Natural killer cell (primary cell): ENCODE measurements around the gene ATP1B2. TPM values are rescaled to one million over a fixed set of nuclear protein-coding genes. Genes with fewer than 3 reads are reported as not detected.

Experiments
- ATAC-seq, 3 donors: fragments of 150-1000 bp in 2 of 3; fragments of 200-7000 bp in 1 of 3; cut with Tn5 transposase; 1 replicate in 1 of 3; 2 replicates in 2 of 3; pipeline ENCODE4 v1.10.0; 2021; ENCODE audit warnings: mild to moderate bottlenecking in 2 of 3, moderate library complexity in 2 of 3
- DNase-seq, 2 donors: peaks; one replicate each; pipeline versions ENCODE4 v3.0.0 to v3.0.0-alpha.2; 2013 to 2021; ENCODE audit warnings: mixed read lengths in 1 of 2
- H3K27ac ChIP-seq: one replicate; pipeline ENCODE4 v1.5.1; 2013; ENCODE audit warnings: mild to moderate bottlenecking, low read length
- H3K27me3 ChIP-seq: one replicate; pipeline ENCODE4 v1.6.1; 2013; ENCODE audit warnings: low read length; ENCODE audit not compliant: control insufficient read depth, insufficient read depth
- H3K36me3 ChIP-seq: one replicate; pipeline ENCODE4 v1.6.1; 2013; ENCODE audit warnings: low read length; ENCODE audit not compliant: control insufficient read depth, insufficient read depth
- H3K4me1 ChIP-seq: one replicate; pipeline ENCODE4 v1.6.1; 2013; ENCODE audit warnings: low read length; ENCODE audit not compliant: control insufficient read depth, insufficient read depth
- H3K4me3 ChIP-seq: one replicate; pipeline ENCODE4 v1.5.1; 2013; ENCODE audit warnings: low read length
- H3K9me3 ChIP-seq: one replicate; pipeline ENCODE4 v1.6.1; 2013; ENCODE audit warnings: low read length; ENCODE audit not compliant: control insufficient read depth, insufficient read depth
- H3K27ac Mint-ChIP-seq, 2 donors: one replicate each; pipeline ENCODE4 v1.8.0; 2022; ENCODE audit warnings: mild to moderate bottlenecking in 2 of 2, mixed read lengths in 2 of 2, moderate library complexity in 1 of 2
- H3K27me3 Mint-ChIP-seq, 2 donors: one replicate each; pipeline ENCODE4 v1.8.0; 2022; ENCODE audit warnings: low read depth in 2 of 2, mixed read lengths in 2 of 2
- H3K36me3 Mint-ChIP-seq: one replicate; pipeline ENCODE4 v1.8.0; 2022; ENCODE audit warnings: mixed read lengths
- H3K4me1 Mint-ChIP-seq, 2 donors: one replicate each; pipeline ENCODE4 v1.8.0; 2022; ENCODE audit warnings: mixed read lengths in 2 of 2
- H3K4me3 Mint-ChIP-seq: one replicate; pipeline ENCODE4 v1.8.0; 2022; ENCODE audit warnings: mild to moderate bottlenecking, moderate library complexity, mixed read lengths
- H3K9me3 Mint-ChIP-seq, 2 donors: one replicate each; pipeline ENCODE4 v1.8.0; 2022; ENCODE audit warnings: mixed read lengths in 2 of 2
- WGBS: methylation state at CpG from one replicate; pipeline ENCODE4 v1.1.7; 2013; ENCODE audit warnings: missing lambda C conversion rate; ENCODE audit not compliant: insufficient coverage; 5-methylcytosine and 5-hydroxymethylcytosine counted together
- intact Hi-C: fragments of 100-400 bp; cut with micrococcal nuclease; formaldehyde crosslinking; loops from one replicate; pipeline ENCODE4 v1.14.2; 2022
- total RNA-seq, 4 donors: library from RNA; stranded (reverse); fragments of 120-200 nt in 1 of 4; gene quantifications; one replicate each; pipeline versions ENCODE4 v1.2.3 to v1.2.4, GENCODE V29; 2013 to 2022
- TF ChIP-seq, protein P1 (sequence below): fragments of 200-600 bp; IDR thresholded peaks from one replicate; pipeline ENCODE4 v1.8.0; 2022; ENCODE audit warnings: antibody characterized with exemption

ATP1B2 gene
- total RNA-seq, 3 donors from 2014 or later (not counting 1 experiment from before 2014, with no cell fraction given) = 0.18 to 0.19 TPM; not detected in 1

- H3K27me3 Mint-ChIP-seq = peaks cover under 1 to 16% of the 10 kb centered on the region in 2 donors
- WGBS = 90% methylated on average over 7 of the region's 7 CpGs
- no peak overlapping the region for H3K27ac ChIP-seq
- ATAC-seq (no peak), DNase-seq (no peak)
- peaks cover 15% of the 10 kb centered on the region for H3K27me3 ChIP-seq
- peaks cover 24% of the 10 kb centered on the region for H3K36me3 ChIP-seq
- peaks cover 5% of the 10 kb centered on the region for H3K36me3 Mint-ChIP-seq
- no peak overlapping the region for H3K27ac Mint-ChIP-seq
- peaks cover 10% of the 10 kb centered on the region for H3K4me1 ChIP-seq
- H3K4me1 Mint-ChIP-seq = peaks cover 0 to 18% of the 10 kb centered on the region in 2 donors
- H3K4me3 ChIP-seq = no peak overlapping the region
- H3K9me3 ChIP-seq = no peaks in the 10 kb centered on the region
- TF ChIP-seq, protein P1, sequence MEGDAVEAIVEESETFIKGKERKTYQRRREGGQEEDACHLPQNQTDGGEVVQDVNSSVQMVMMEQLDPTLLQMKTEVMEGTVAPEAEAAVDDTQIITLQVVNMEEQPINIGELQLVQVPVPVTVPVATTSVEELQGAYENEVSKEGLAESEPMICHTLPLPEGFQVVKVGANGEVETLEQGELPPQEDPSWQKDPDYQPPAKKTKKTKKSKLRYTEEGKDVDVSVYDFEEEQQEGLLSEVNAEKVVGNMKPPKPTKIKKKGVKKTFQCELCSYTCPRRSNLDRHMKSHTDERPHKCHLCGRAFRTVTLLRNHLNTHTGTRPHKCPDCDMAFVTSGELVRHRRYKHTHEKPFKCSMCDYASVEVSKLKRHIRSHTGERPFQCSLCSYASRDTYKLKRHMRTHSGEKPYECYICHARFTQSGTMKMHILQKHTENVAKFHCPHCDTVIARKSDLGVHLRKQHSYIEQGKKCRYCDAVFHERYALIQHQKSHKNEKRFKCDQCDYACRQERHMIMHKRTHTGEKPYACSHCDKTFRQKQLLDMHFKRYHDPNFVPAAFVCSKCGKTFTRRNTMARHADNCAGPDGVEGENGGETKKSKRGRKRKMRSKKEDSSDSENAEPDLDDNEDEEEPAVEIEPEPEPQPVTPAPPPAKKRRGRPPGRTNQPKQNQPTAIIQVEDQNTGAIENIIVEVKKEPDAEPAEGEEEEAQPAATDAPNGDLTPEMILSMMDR = no peak
- H3K4me3 Mint-ChIP-seq = no peak overlapping the region
- no peaks in the 10 kb centered on the region for H3K9me3 Mint-ChIP-seq
- intact Hi-C loops = no loop called here
These were observed 49.8 kb downstream of the ATP1B2 start for GRCh38 chr17:7700510-7700909.

- Histone ChIP-seq H3K27me3 (peaks cover 21% of the 10 kb centered on the region), H3K36me3 (peaks cover 20% of the 10 kb centered on the region), H3K4me1 (peaks cover 10% of the 10 kb centered on the region), H3K27ac (no peak overlapping the region), H3K4me3 (no peak overlapping the region), H3K9me3 (no peaks in the 10 kb centered on the region)
- DNase-seq (no peak), ATAC-seq (no peak)
- TF ChIP-seq, protein P1 = no peak
- Mint-ChIP-seq H3K4me1 (peaks cover 0 to 23% of the 10 kb centered on the region in 2 donors), H3K36me3 (no peaks in the 10 kb centered on the region), H3K9me3 (no peaks in the 10 kb centered on the region), H3K27ac (no peak overlapping the region), H3K27me3 (peaks cover 12 to 27% of the 10 kb centered on the region in 2 donors), H3K4me3 (no peak overlapping the region)
- WGBS = 98% methylated on average over 14 of the region's 14 CpGs
- intact Hi-C loops = no loop called here
These were observed 51.0 kb downstream of the ATP1B2 start for GRCh38 chr17:7701681-7702080.

- Histone ChIP-seq H3K36me3 (peaks cover 20% of the 10 kb centered on the region), H3K9me3 (no peaks in the 10 kb centered on the region), H3K4me1 (peaks cover 10% of the 10 kb centered on the region), H3K27ac (no peak overlapping the region), H3K27me3 (peaks cover 25% of the 10 kb centered on the region), H3K4me3 (no peak overlapping the region)
- no peak overlapping the region for H3K27ac Mint-ChIP-seq
- TF ChIP-seq, protein P1 = no peak
- H3K4me1 Mint-ChIP-seq = peaks cover 0 to 23% of the 10 kb centered on the region in 2 donors
- H3K27me3 Mint-ChIP-seq = peaks cover 16 to 30% of the 10 kb centered on the region in 2 donors
- ATAC-seq (no peak), DNase-seq (no peak)
- H3K9me3 Mint-ChIP-seq = no peaks in the 10 kb centered on the region
- intact Hi-C loops = no loop called here
- H3K4me3 Mint-ChIP-seq = no peak overlapping the region
- WGBS = 97% methylated on average over 13 of the region's 13 CpGs
- no peaks in the 10 kb centered on the region for H3K36me3 Mint-ChIP-seq
These were observed 52.0 kb downstream of the ATP1B2 start for GRCh38 chr17:7702776-7703175.
